BJ (cell line): ENCODE results near the gene FBXO21. TPM values are rescaled to one million over a fixed set of nuclear protein-coding genes. Genes with fewer than 3 reads are reported as not detected.

Experiments used
- CTCF ChIA-PET: fragments of 350-600 bp; formaldehyde crosslinking; extraction: SDS; loops from one replicate; lab custom pipeline; 2021; ENCODE audit warnings: antibody characterized with exemption, inconsistent platforms; lab: Yijun Ruan, JAX
- POLR2A ChIA-PET: fragments of 300-600 bp; sonication (Branson Sonifier 250); formaldehyde crosslinking; extraction: SDS; loops from one replicate; lab custom pipeline; 2021; ENCODE audit warnings: antibody characterized with exemption; lab: Charles Lee
- DNase-seq: peaks from one replicate; pipeline ENCODE4 v3.0.0-alpha.2; 2011; ENCODE audit warnings: low read depth
- H3K27me3 ChIP-seq: 2 replicates; pipeline ENCODE4 v1.6.0; 2011; ENCODE audit warnings: low read length; ENCODE audit not compliant: control insufficient read depth, insufficient read depth
- H3K36me3 ChIP-seq: 2 replicates; pipeline ENCODE4 v1.5.1; 2011; ENCODE audit warnings: low read length; ENCODE audit not compliant: control insufficient read depth, insufficient read depth
- H3K4me3 ChIP-seq: 2 replicates; pipeline ENCODE4 v1.5.1; 2011; ENCODE audit warnings: low read depth, mild to moderate bottlenecking, control low read depth, low read length
- CTCF ChIP-seq: IDR thresholded peaks from 2 replicates; pipeline ENCODE4 v1.5.1; 2011; ENCODE audit warnings: low read depth, mild to moderate bottlenecking, control low read depth, inconsistent platforms, low read length, moderate library complexity; ENCODE audit not compliant: insufficient read depth
- polyA plus RNA-seq: library from polyadenylated mRNA; depleted of rRNA; stranded (reverse); fragments of >200 nt; gene quantifications from 2 replicates; pipeline ENCODE4 v1.2.3, GENCODE V29; 2011

Gene FBXO21
- polyA plus RNA-seq, 1 experiment = 28.9 TPM

GRCh38 chr12:117171499-117172162 is 18.6 kb downstream of the FBXO21 start:
- Histone ChIP-seq H3K36me3 (peaks cover 17% of the 10 kb centered on the region), H3K4me3 (no peak overlapping the region), H3K27me3 (no peaks in the 10 kb centered on the region)
- ChIA-PET CTCF (interaction anchor here (1.3 kb wide), 1 partner anchor 17 kb away, joined by 4 read pairs; no protein-coding TSS in a partner anchor), POLR2A (no interaction called here)
- DNase-seq = no peak
- no peak for TF ChIP-seq CTCF

GRCh38 chr12:117169548-117169947 is 20.7 kb downstream of the FBXO21 start:
- TF ChIP-seq CTCF = no peak
- H3K4me3 ChIP-seq = no peak overlapping the region
- ChIA-PET POLR2A (no interaction called here), CTCF (interaction anchor here (0.6 kb wide), 1 partner anchor 19 kb away, joined by 3 read pairs; no protein-coding TSS in a partner anchor)
- H3K36me3 ChIP-seq = peaks cover 21% of the 10 kb centered on the region
- no peaks in the 10 kb centered on the region for H3K27me3 ChIP-seq
- DNase-seq = no peak

- no peak for TF ChIP-seq CTCF
- Histone ChIP-seq H3K27me3 (no peaks in the 10 kb centered on the region), H3K36me3 (peaks cover 18% of the 10 kb centered on the region), H3K4me3 (no peak overlapping the region)
- POLR2A ChIA-PET = no interaction called here
- CTCF ChIA-PET = interaction anchor here (0.7 kb wide), 1 partner anchor 19 kb away, joined by 3 read pairs; no protein-coding TSS in a partner anchor
- no peak for DNase-seq
Observed at GRCh38 chr12:117168976-117169375, 21.3 kb downstream of the FBXO21 start.

GRCh38 chr12:117167769-117168168 is 22.5 kb downstream of the FBXO21 start:
- ChIA-PET CTCF (interaction anchor here (1.3 kb wide), 1 partner anchor 13 kb away, joined by 3 read pairs; no protein-coding TSS in a partner anchor), POLR2A (no interaction called here)
- Histone ChIP-seq H3K27me3 (no peaks in the 10 kb centered on the region), H3K36me3 (peaks cover 22% of the 10 kb centered on the region), H3K4me3 (no peak overlapping the region)
- DNase-seq = no peak
- TF ChIP-seq CTCF = no peak

GRCh38 chr12:117166107-117166506 is 24.2 kb downstream of the FBXO21 start:
- CTCF ChIA-PET = no interaction called here

More at GRCh38 chr12:117166107-117166506, 24.2 kb downstream of the FBXO21 start:
- no peak for DNase-seq
- no peak overlapping the region for H3K4me3 ChIP-seq
- POLR2A ChIA-PET = no interaction called here
- no peaks in the 10 kb centered on the region for H3K27me3 ChIP-seq
- TF ChIP-seq CTCF = no peak
- peaks cover 29% of the 10 kb centered on the region for H3K36me3 ChIP-seq
